Endothelial cell of umbilical vein (primary cell): ENCODE measurements around the gene PLXNC1. TPM values are rescaled to one million over a fixed set of nuclear protein-coding genes. Genes with fewer than 3 reads are reported as not detected.

ENCODE experiments used
- BruUV-seq: library from RNA; stranded (reverse); fragments of 400-500 nt; replicated peaks from 2 replicates; lab custom pipeline; 2021; lab: Mats Ljungman, UMichigan
- CTCF ChIA-PET: fragments of 300-600, 350-600 bp; sonication (Branson Sonifier 250); formaldehyde crosslinking; loops from one replicate; lab custom pipeline; 2021; ENCODE audit warnings: antibody characterized with exemption, inconsistent platforms; lab: Charles Lee
- POLR2A ChIA-PET: fragments of 300-600, 350-600 bp; sonication (Branson Sonifier 250); formaldehyde crosslinking; loops from one replicate; lab custom pipeline; 2021; ENCODE audit warnings: antibody characterized with exemption, inconsistent platforms; lab: Charles Lee
- DNase-seq: peaks from one replicate; pipeline ENCODE4 v3.0.0-alpha.2; 2011; ENCODE audit warnings: low read depth, low spot score
- FAIRE-seq: peaks from 2 replicates; lab custom pipeline; 2011; peaks lifted over from hg19 to GRCh38; lab: Jason Lieb, UNC
- H2AFZ ChIP-seq: 2 replicates; pipeline ENCODE4 v1.6.0; 2012; ENCODE audit warnings: low read depth, low read length, control low read depth, inconsistent platforms
- H3K27ac ChIP-seq: 2 replicates; pipeline ENCODE4 v1.5.1; 2011; ENCODE audit warnings: low read depth, mild to moderate bottlenecking, control low read depth, low read length, moderate library complexity; ENCODE audit not compliant: insufficient read depth
- H3K27me3 ChIP-seq, 2 experiments: 2 replicates each; pipeline versions ENCODE4 v1.6.0 to v1.6.1; 2011; ENCODE audit warnings: low read length in 2 of 2, mixed read lengths in 1 of 2; ENCODE audit not compliant: control insufficient read depth in 2 of 2, insufficient read depth in 2 of 2
- H3K36me3 ChIP-seq, 2 experiments: 2 replicates in 1 of 2; 3 replicates in 1 of 2; pipeline ENCODE4 v1.5.1; 2011; ENCODE audit warnings: low read length in 2 of 2, mild to moderate bottlenecking in 1 of 2, moderate library complexity in 1 of 2; ENCODE audit not compliant: control insufficient read depth in 2 of 2, insufficient read depth in 2 of 2; ENCODE audit errors: extremely low read depth in 1 of 2
- H3K4me1 ChIP-seq: 3 replicates; pipeline ENCODE4 v1.5.1; 2011; ENCODE audit warnings: mild to moderate bottlenecking, low read length; ENCODE audit not compliant: control insufficient read depth, insufficient read depth; ENCODE audit errors: extremely low read depth
- H3K4me2 ChIP-seq: 2 replicates; pipeline ENCODE4 v1.6.1; 2011; ENCODE audit warnings: low read length, control low read depth, mixed read lengths; ENCODE audit not compliant: insufficient read depth
- H3K4me3 ChIP-seq, 3 experiments: fragments of 200-600 bp in 1 of 3; sonication (generic), shearing (Covaris generic) in 1 of 3; replicated peaks in 1 of 3; 2 replicates each; pipeline ENCODE4 v1.5.1; 2011 to 2016; ENCODE audit warnings: control low read depth in 3 of 3, low read length in 3 of 3, mild to moderate bottlenecking in 2 of 3, inconsistent platforms in 1 of 3, low read depth in 1 of 3, moderate library complexity in 1 of 3; ENCODE audit not compliant: insufficient read depth in 1 of 3
- H3K79me2 ChIP-seq: 2 replicates; pipeline ENCODE4 v1.6.0; 2012; ENCODE audit warnings: low read length, inconsistent platforms; ENCODE audit not compliant: control insufficient read depth, insufficient read depth
- H3K9ac ChIP-seq: replicated peaks from 2 replicates; pipeline ENCODE3; 2011; ENCODE audit warnings: low read length, control low read depth; ENCODE audit not compliant: insufficient read depth; ENCODE audit errors: extremely low read depth
- H3K9me1 ChIP-seq: replicated peaks from 3 replicates; pipeline ENCODE4 v1.6.0; 2011; ENCODE audit warnings: mild to moderate bottlenecking, low read length; ENCODE audit not compliant: control insufficient read depth, insufficient read depth; ENCODE audit errors: extremely low read depth
- H3K9me3 ChIP-seq: replicated peaks from 2 replicates; pipeline ENCODE4 v1.5.1; 2012; ENCODE audit warnings: low read length, inconsistent platforms; ENCODE audit not compliant: control insufficient read depth, insufficient read depth
- H4K20me1 ChIP-seq: replicated peaks from 2 replicates; pipeline ENCODE3; 2011; ENCODE audit warnings: mild to moderate bottlenecking, low read length; ENCODE audit not compliant: control insufficient read depth, insufficient read depth; ENCODE audit errors: extremely low read depth
- EZH2 ChIP-seq: IDR thresholded peaks from 2 replicates; pipeline ENCODE4 v1.6.1; 2012; ENCODE audit warnings: borderline replicate concordance, low read depth, mild to moderate bottlenecking, moderate library complexity, low read length, inconsistent platforms; ENCODE audit not compliant: severe bottlenecking
- FOS ChIP-seq: IDR thresholded peaks from 2 replicates; pipeline ENCODE4 v1.6.1; 2011; ENCODE audit warnings: mild to moderate bottlenecking, low read length, moderate library complexity, borderline replicate concordance; ENCODE audit not compliant: insufficient read depth
- GATA2 ChIP-seq: IDR thresholded peaks from 2 replicates; pipeline ENCODE4 v1.7.0; 2011; ENCODE audit warnings: low read depth, mild to moderate bottlenecking, moderate library complexity, mixed read lengths, low read length; ENCODE audit not compliant: insufficient read length, insufficient read depth
- JUN ChIP-seq: IDR thresholded peaks from 2 replicates; pipeline ENCODE4 v1.6.1; 2011; ENCODE audit warnings: borderline replicate concordance, low read depth; ENCODE audit not compliant: insufficient read length, insufficient read depth
- MYC ChIP-seq: IDR thresholded peaks from one replicate; pipeline ENCODE4 v1.6.1; 2011; ENCODE audit warnings: mild to moderate bottlenecking, low read depth, low read length
- POLR2A ChIP-seq: IDR thresholded peaks from 2 replicates; pipeline ENCODE4 v1.6.1; 2012; ENCODE audit warnings: low read depth, mild to moderate bottlenecking, control low read depth, low read length
- POLR2AphosphoS5 ChIP-seq: IDR thresholded peaks from 2 replicates; pipeline ENCODE4 v1.6.1; 2012; ENCODE audit warnings: low read depth, mild to moderate bottlenecking, control low read depth, low read length, moderate library complexity; ENCODE audit not compliant: insufficient read depth
- dilution Hi-C: fragments of 300-500 bp; cut with MboI; formaldehyde crosslinking; loops from one replicate; pipeline ENCODE4 v1.15.0; 2019; ENCODE audit warnings: low sequenced_read_pairs; ENCODE audit not compliant: extremely low pct_ligation_motif_present
- intact Hi-C: fragments of 100-400 bp; cut with micrococcal nuclease; formaldehyde crosslinking; loops from one replicate; pipeline ENCODE4 v1.10.0; 2022
- polyA plus RNA-seq, 4 experiments: library from polyadenylated mRNA; depleted of rRNA in 3 of 4; stranded (reverse) in 3 of 4; unstranded in 1 of 4; fragments of >200 nt; gene quantifications; 2 replicates each; pipeline versions ENCODE4 v1.2.1 to v1.2.3, GENCODE V29; 2011 to 2012; ENCODE audit warnings: missing spikeins in 1 of 4
- total RNA-seq: library from RNA; stranded (reverse); gene quantifications from 2 replicates; pipeline ENCODE4 v1.2.3, GENCODE V29; 2021
- TF ChIP-seq, protein P1 (sequence below): IDR thresholded peaks from 2 replicates; pipeline ENCODE4 v1.6.1; 2011; ENCODE audit not compliant: insufficient read depth, insufficient read length
- TF ChIP-seq, protein P2 (sequence below), 2 donors: IDR thresholded peaks; 1 replicate in 1 of 2; 2 replicates in 1 of 2; pipeline ENCODE4 v1.5.1; 2011; ENCODE audit warnings: low read length in 2 of 2, mild to moderate bottlenecking in 2 of 2, moderate library complexity in 2 of 2, control low read depth in 1 of 2, inconsistent platforms in 1 of 2, low read depth in 1 of 2; ENCODE audit not compliant: insufficient read depth in 1 of 2; ENCODE audit errors: extremely low read depth in 1 of 2

The PLXNC1 gene
- total and polyA plus RNA-seq, 2 donors (not counting 3 experiments of a cell fraction or from before 2014, with no cell fraction given) = 0.04 TPM; not detected in 1

DNA sequence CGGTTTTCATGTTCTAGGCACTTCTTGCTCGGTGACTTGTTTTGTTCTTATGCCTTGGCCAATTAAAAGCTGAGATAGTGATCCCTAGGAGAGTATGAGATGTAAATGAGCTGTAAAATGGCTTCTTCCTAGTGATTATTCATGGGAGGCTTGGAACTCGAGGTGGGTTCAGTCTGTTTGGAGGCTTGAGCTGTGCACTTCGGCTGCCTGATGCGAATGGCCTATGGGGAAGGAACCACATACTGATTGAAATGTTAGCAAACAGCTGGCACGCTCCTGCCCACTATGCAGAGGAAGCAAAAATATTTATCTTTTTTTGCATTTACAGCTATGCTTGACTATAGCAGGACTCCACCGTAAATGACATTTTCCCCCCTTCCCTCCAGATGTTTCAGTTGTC lies 75.5 kb downstream of the PLXNC1 start:
- intact Hi-C loops = no loop called here
- CTCF ChIA-PET = no interaction called here
- Histone ChIP-seq H3K79me2 (no peaks in the 10 kb centered on the region), H3K4me1 (no peaks in the 10 kb centered on the region), H3K27me3 (peaks cover 0 to 1% of the 10 kb centered on the region in 2 experiments), H3K27ac (no peak overlapping the region), H3K9me3 (no peaks in the 10 kb centered on the region), H4K20me1 (no peaks in the 10 kb centered on the region), H3K4me3 (no peak overlapping the region), H2AFZ (no peak overlapping the region), H3K9ac (no peak overlapping the region), H3K9me1 (no peaks in the 10 kb centered on the region), H3K36me3 (no peaks in the 10 kb centered on the region), H3K4me2 (no peak overlapping the region)
- BruUV-seq = no TSS peak
- DNase-seq (no peak), FAIRE-seq (no peak)
- POLR2A ChIA-PET = no interaction called here
- TF ChIP-seq, protein P1, sequence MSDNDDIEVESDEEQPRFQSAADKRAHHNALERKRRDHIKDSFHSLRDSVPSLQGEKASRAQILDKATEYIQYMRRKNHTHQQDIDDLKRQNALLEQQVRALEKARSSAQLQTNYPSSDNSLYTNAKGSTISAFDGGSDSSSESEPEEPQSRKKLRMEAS = no peak
- TF ChIP-seq POLR2AphosphoS5 = no peak
- no peak for TF ChIP-seq POLR2A
- dilution Hi-C loops = no loop called here

DNA sequence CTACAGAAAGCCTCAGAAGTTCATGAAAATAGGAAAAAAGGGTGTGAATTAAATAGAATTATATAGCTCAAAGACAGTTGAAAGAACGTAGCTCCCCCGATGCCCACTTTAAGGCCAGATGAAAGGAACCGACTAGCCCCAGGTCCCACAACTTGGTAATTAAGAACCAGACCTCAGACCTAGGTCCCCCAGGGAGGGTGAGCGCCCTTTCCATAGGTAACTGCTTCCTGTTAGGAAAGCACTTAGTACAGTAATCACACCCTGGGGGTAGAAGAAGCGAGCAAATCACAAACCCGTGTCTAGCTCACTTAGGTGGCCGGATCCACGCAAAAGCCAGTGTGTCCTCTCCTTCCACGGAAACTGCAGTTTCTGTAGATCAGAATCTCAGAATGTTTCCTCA lies 77.1 kb downstream of the PLXNC1 start:
- Histone ChIP-seq H3K27me3 (peaks cover 0 to 1% of the 10 kb centered on the region in 2 experiments), H3K9me1 (no peaks in the 10 kb centered on the region), H3K79me2 (no peaks in the 10 kb centered on the region), H3K4me3 (no peak overlapping the region), H3K9ac (no peak overlapping the region), H2AFZ (no peak overlapping the region), H4K20me1 (no peaks in the 10 kb centered on the region), H3K27ac (no peak overlapping the region), H3K4me2 (no peak overlapping the region), H3K36me3 (no peaks in the 10 kb centered on the region), H3K9me3 (no peaks in the 10 kb centered on the region), H3K4me1 (no peaks in the 10 kb centered on the region)
- dilution Hi-C loops (no loop called here), intact Hi-C loops (no loop called here)
- no TSS peak for BruUV-seq
- DNase-seq = no peak
- CTCF ChIA-PET = interaction anchor here (0.9 kb wide), 1 partner anchor 9 kb away, joined by 3 read pairs; no protein-coding TSS in a partner anchor
- FAIRE-seq = no peak
- POLR2A ChIA-PET = no interaction called here
- TF ChIP-seq FOS (no peak), POLR2AphosphoS5 (no peak), GATA2 (no peak), EZH2 (no peak), MYC (no peak), JUN (no peak), POLR2A (no peak)
- TF ChIP-seq, protein P1 = no peak
- TF ChIP-seq, protein P2, sequence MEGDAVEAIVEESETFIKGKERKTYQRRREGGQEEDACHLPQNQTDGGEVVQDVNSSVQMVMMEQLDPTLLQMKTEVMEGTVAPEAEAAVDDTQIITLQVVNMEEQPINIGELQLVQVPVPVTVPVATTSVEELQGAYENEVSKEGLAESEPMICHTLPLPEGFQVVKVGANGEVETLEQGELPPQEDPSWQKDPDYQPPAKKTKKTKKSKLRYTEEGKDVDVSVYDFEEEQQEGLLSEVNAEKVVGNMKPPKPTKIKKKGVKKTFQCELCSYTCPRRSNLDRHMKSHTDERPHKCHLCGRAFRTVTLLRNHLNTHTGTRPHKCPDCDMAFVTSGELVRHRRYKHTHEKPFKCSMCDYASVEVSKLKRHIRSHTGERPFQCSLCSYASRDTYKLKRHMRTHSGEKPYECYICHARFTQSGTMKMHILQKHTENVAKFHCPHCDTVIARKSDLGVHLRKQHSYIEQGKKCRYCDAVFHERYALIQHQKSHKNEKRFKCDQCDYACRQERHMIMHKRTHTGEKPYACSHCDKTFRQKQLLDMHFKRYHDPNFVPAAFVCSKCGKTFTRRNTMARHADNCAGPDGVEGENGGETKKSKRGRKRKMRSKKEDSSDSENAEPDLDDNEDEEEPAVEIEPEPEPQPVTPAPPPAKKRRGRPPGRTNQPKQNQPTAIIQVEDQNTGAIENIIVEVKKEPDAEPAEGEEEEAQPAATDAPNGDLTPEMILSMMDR (IDR thresholded peaks at IDR 0.05; ENCODE audit: extremely low read depth in 1 of 2, insufficient read depth in 1 of 2, low read depth in 1 of 2, low read length in 2 of 2) = no peak
